Stimulated activated CD8-positive, alpha-beta memory T cell treated with anti-CD3 and anti-CD28 coated beads, Interleukin-7, amount 100 ng/mL, for 24 hours (primary cell): ENCODE results near the gene NDUFB7.

Experiments
- DNase-seq: peaks from one replicate; pipeline ENCODE4 v3.0.0-alpha.2; 2020; ENCODE audit warnings: low read depth

NDUFB7 gene

GRCh38 chr19:14519860-14520407, 51.9 kb downstream of the NDUFB7 start:
- DNase-seq: no peak

- no peak for DNase-seq
Measured at GRCh38 chr19:14519245-14519859, 52.5 kb downstream of the NDUFB7 start.

- DNase-seq: no peak
Measured at GRCh38 chr19:14517840-14518505, 53.9 kb downstream of the NDUFB7 start, which contains the start of gene DNAJB1. TSS of gene DNAJB1 (minus strand) at chr19:14518397. CDS start at chr19:14518349, 48 bp downstream.

GRCh38 chr19:14517446-14517839, 54.4 kb downstream of the NDUFB7 start:
- no peak for DNase-seq

- no peak for DNase-seq
Measured at GRCh38 chr19:14516746-14517438, 55.0 kb downstream of the NDUFB7 start.
